Mesothelial cell of epicardium (in vitro differentiated cells): Measurements from ENCODE around the gene MIPOL1. TPM values are rescaled to one million over a fixed set of nuclear protein-coding genes. Genes with fewer than 3 reads are reported as not detected.
A peak's percentile ranks its signal among the peaks of the same experiment; 100 is the strongest.

ENCODE experiments used
- DNase-seq, 2 experiments: peaks; one replicate each; pipeline ENCODE4 v3.0.0; 2021; ENCODE audit warnings: low spot score in 2 of 2; ENCODE audit not compliant: unreplicated experiment in 2 of 2
- H3K27ac Mint-ChIP-seq: 2 replicates; pipeline ENCODE4 v1.8.0; 2021; ENCODE audit warnings: mixed read lengths
- H3K27me3 Mint-ChIP-seq: 2 replicates; pipeline ENCODE4 v1.8.0; 2021; ENCODE audit warnings: low read depth, mixed read lengths
- H3K36me3 Mint-ChIP-seq: 2 replicates; pipeline ENCODE4 v1.8.0; 2021; ENCODE audit warnings: mixed read lengths
- H3K4me1 Mint-ChIP-seq: 2 replicates; pipeline ENCODE4 v1.8.0; 2021; ENCODE audit warnings: mixed read lengths
- H3K4me3 Mint-ChIP-seq: 2 replicates; pipeline ENCODE4 v1.8.0; 2021; ENCODE audit warnings: mild to moderate bottlenecking, moderate library complexity, mixed read lengths
- H3K9me3 Mint-ChIP-seq: 2 replicates; pipeline ENCODE4 v1.8.0; 2021; ENCODE audit warnings: mixed read lengths
- CTCF ChIP-seq: fragments of 200-600 bp; sonication (generic); IDR thresholded peaks from one replicate; pipeline ENCODE4 v1.5.0; 2021; ENCODE audit warnings: antibody characterized with exemption; ENCODE audit not compliant: unreplicated experiment
- total RNA-seq: library from RNA; stranded (reverse); gene quantifications from 3 replicates; pipeline ENCODE4 v1.2.1, GENCODE V29; 2021

MIPOL1 gene
- total RNA-seq, 1 donor from 2014 or later = 28.4 TPM

GRCh38 chr14:37573356-37573755 lies 375.6 kb downstream of the MIPOL1 start:
- H3K4me3 Mint-ChIP-seq = no peak overlapping the region
- no peak overlapping the region for H3K27ac Mint-ChIP-seq
- peaks cover 9% of the 10 kb centered on the region for H3K9me3 Mint-ChIP-seq
- H3K36me3 Mint-ChIP-seq = peaks cover 6% of the 10 kb centered on the region
- peaks cover 19% of the 10 kb centered on the region for H3K4me1 Mint-ChIP-seq
- no peak for TF ChIP-seq CTCF
- peaks cover 24% of the 10 kb centered on the region for H3K27me3 Mint-ChIP-seq
- DNase-seq = no peak

- peaks cover 70% of the 10 kb centered on the region for H3K27me3 Mint-ChIP-seq
- no peak for DNase-seq
Observed at GRCh38 chr14:37579274-37579673, 381.5 kb downstream of the MIPOL1 start.

GRCh38 chr14:37580146-37580545 lies 382.4 kb downstream of the MIPOL1 start:
- Mint-ChIP-seq H3K9me3 (no peaks in the 10 kb centered on the region), H3K4me1 (peaks cover 6% of the 10 kb centered on the region), H3K36me3 (no peaks in the 10 kb centered on the region), H3K27ac (no peak overlapping the region), H3K4me3 (no peak overlapping the region), H3K27me3 (peaks cover 78% of the 10 kb centered on the region)
- no peak for DNase-seq
- no peak for TF ChIP-seq CTCF

More at GRCh38 chr14:37579274-37579673, 381.5 kb downstream of the MIPOL1 start:
- no peaks in the 10 kb centered on the region for H3K36me3 Mint-ChIP-seq
- H3K27ac Mint-ChIP-seq = peak overlapping the region; percentile 1
- no peaks in the 10 kb centered on the region for H3K9me3 Mint-ChIP-seq
- no peak overlapping the region for H3K4me3 Mint-ChIP-seq
- TF ChIP-seq CTCF = no peak
- peaks cover 1% of the 10 kb centered on the region for H3K4me1 Mint-ChIP-seq

GRCh38 chr14:37583358-37584210 lies 385.8 kb downstream of the MIPOL1 start:
- peak overlapping the region; percentile 55 for H3K4me3 Mint-ChIP-seq
- H3K4me1 Mint-ChIP-seq = peaks cover 14% of the 10 kb centered on the region
- H3K9me3 Mint-ChIP-seq = no peaks in the 10 kb centered on the region
- no peaks in the 10 kb centered on the region for H3K36me3 Mint-ChIP-seq
- H3K27me3 Mint-ChIP-seq = peaks cover 87% of the 10 kb centered on the region
- no peak overlapping the region for H3K27ac Mint-ChIP-seq
- peak in 1 of 2 experiments; percentile 54 for DNase-seq
- TF ChIP-seq CTCF = no peak

GRCh38 chr14:37584211-37585100 lies 386.7 kb downstream of the MIPOL1 start:
- Mint-ChIP-seq H3K27ac (no peak overlapping the region), H3K4me1 (peaks cover 19% of the 10 kb centered on the region)

More at GRCh38 chr14:37584211-37585100, 386.7 kb downstream of the MIPOL1 start:
- Mint-ChIP-seq H3K4me3 (peak overlapping the region; percentile 48), H3K36me3 (peaks cover 3% of the 10 kb centered on the region), H3K9me3 (no peaks in the 10 kb centered on the region), H3K27me3 (peaks cover 90% of the 10 kb centered on the region)
- no peak for TF ChIP-seq CTCF
- no peak for DNase-seq
